Measurements from ENCODE around the gene COPG1.

The COPG1 gene

GRCh38 chr3:129288446-129288845, 39.0 kb downstream of the COPG1 start:
- no peak for DNase-seq (ENCODE audit: insufficient read length, low spot score)
- TF ChIP-seq CTCF (IDR thresholded peaks at IDR 0.05; ENCODE audit: insufficient read depth, missing control alignments) = no peak
- FAIRE-seq = no peak

DNA sequence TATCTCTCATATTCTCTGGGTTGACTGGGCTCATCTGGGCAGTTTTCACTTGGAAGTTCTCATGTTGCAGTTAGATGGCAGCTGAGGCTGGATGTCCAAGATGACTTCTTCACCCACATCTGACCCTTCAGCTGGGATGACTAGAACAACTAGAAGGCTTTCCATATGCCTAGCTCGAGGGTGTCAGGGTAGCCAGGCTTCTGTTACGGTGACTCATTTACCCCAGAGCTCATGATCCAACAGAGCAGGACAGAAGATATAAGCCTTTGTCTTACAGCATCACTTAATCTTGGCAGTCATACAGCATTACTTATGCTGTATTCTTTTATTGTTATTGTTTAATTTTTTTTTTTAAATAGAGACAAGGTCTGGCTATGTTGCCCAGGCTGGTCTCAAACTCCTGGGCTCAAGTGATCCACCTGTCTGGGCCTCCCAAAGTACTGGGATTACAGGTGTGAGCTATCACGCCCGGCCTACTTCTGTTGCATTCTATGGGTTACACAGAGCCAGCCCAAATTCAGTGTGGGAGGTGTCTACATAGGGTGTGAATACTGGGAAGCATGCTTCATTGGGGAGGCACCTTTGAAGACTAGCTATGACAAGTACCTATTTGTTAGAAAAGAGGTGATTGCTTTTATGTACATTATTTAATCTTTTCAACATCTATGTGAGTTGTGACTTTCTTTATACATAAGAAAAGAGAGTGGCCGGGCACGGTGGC, 40.0 kb downstream of the COPG1 start:
- DNase-seq (ENCODE audit: insufficient read length, low spot score) = no peak
- FAIRE-seq = no peak
- no peak for TF ChIP-seq CTCF (IDR thresholded peaks at IDR 0.05; ENCODE audit: insufficient read depth, missing control alignments)

- TF ChIP-seq CTCF (IDR thresholded peaks at IDR 0.05; ENCODE audit: insufficient read depth, missing control alignments) = no peak
- no peak for FAIRE-seq
- DNase-seq (ENCODE audit: insufficient read length, low spot score) = no peak
Observed at GRCh38 chr3:129291236-129291886, 42.0 kb downstream of the COPG1 start.

DNA sequence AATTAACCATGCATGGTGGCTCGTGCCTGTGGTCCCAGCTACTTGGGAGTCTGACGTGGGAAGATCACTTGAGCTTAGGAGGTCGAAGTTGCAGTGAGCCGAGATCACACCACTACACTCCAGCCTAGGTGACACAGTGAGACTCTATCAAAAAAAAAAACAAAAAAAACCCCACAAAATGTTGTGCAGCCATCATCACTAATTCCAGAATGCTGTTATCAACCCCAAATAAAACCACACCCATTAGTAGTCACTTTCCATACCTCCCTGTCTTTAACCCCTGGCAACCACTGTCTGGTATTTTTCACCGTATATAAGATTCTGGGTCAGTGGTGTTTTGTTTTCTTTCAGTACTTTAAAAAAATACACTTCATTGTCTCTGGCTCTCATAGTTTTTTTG, 45.9 kb downstream of the COPG1 start:
- DNase-seq (ENCODE audit: insufficient read length, low spot score) (no peak), FAIRE-seq (no peak)
- TF ChIP-seq CTCF (IDR thresholded peaks at IDR 0.05; ENCODE audit: insufficient read depth, missing control alignments) = no peak

GRCh38 chr3:129304146-129304961, 54.9 kb downstream of the COPG1 start:
- TF ChIP-seq CTCF (IDR thresholded peaks at IDR 0.05; ENCODE audit: insufficient read depth, missing control alignments) = no peak
- DNase-seq (ENCODE audit: insufficient read length, low spot score) (no peak), FAIRE-seq (no peak)

GRCh38 chr3:129304962-129305222, 55.5 kb downstream of the COPG1 start:
- TF ChIP-seq CTCF (IDR thresholded peaks at IDR 0.05; ENCODE audit: insufficient read depth, missing control alignments) = no peak
- DNase-seq (ENCODE audit: insufficient read length, low spot score) (no peak), FAIRE-seq (no peak)
